GM12878 (cell line): ENCODE results near the gene RAB3IL1. TPM values are rescaled to one million over a fixed set of nuclear protein-coding genes. Genes with fewer than 3 reads are reported as not detected.

ENCODE experiments used
- ATAC-seq: fragments of 200-7000 bp; cut with Tn5 transposase; 3 replicates; pipeline ENCODE4 v1.9.1; 2020; ENCODE audit warnings: mild to moderate bottlenecking, moderate library complexity
- BruUV-seq: library from RNA; stranded (reverse); fragments of 400-500 nt; replicated peaks from 2 replicates; lab custom pipeline; 2021; lab: Mats Ljungman, UMichigan
- CTCF ChIA-PET: fragments of 300-600 bp; sonication (Branson Sonifier 250); formaldehyde crosslinking; extraction: SDS; loops from one replicate; lab custom pipeline; 2021; ENCODE audit warnings: inconsistent platforms; lab: Yijun Ruan, JAX
- POLR2A ChIA-PET: fragments of 350-600 bp; formaldehyde crosslinking; extraction: SDS; loops from one replicate; lab custom pipeline; 2021; ENCODE audit warnings: inconsistent platforms; lab: Charles Lee
- RAD21 ChIA-PET: fragments of 300-600 bp; sonication (Branson Sonifier 250); formaldehyde crosslinking; loops from one replicate; lab custom pipeline; 2023; ENCODE audit warnings: antibody characterized with exemption; ENCODE audit not compliant: unreplicated experiment; lab: Charles Lee
- SMC1A ChIA-PET: fragments of 300-600 bp; sonication (Branson Sonifier 250); formaldehyde crosslinking; loops from one replicate; lab custom pipeline; 2023; ENCODE audit not compliant: unreplicated experiment, uncharacterized antibody; lab: Charles Lee
- DNase-seq: peaks from one replicate; pipeline ENCODE4 v3.0.0-alpha.2; 2011; ENCODE audit warnings: low read depth, low spot score
- FAIRE-seq: peaks from 3 replicates; lab custom pipeline; 2011; peaks lifted over from hg19 to GRCh38; lab: Jason Lieb, UNC
- H2AFZ ChIP-seq: 2 replicates; pipeline ENCODE4 v1.6.0; 2011; ENCODE audit warnings: low read depth, low read length, control low read depth; ENCODE audit not compliant: control insufficient read depth
- H3K27ac ChIP-seq: 2 replicates; pipeline ENCODE4 v1.5.1; 2011; ENCODE audit warnings: control low read depth; ENCODE audit not compliant: control insufficient read depth, insufficient read depth
- H3K27me3 ChIP-seq, 2 experiments: replicated peaks in 1 of 2; 2 replicates each; pipeline versions ENCODE4 v1.6.0 to v1.6.1; 2011; ENCODE audit warnings: low read length in 1 of 2; ENCODE audit not compliant: control insufficient read depth in 2 of 2, insufficient read depth in 2 of 2
- H3K36me3 ChIP-seq, 2 experiments: 2 replicates each; pipeline ENCODE4 v1.5.1; 2011; ENCODE audit warnings: low read length in 1 of 2; ENCODE audit not compliant: control insufficient read depth in 2 of 2, insufficient read depth in 2 of 2
- H3K4me1 ChIP-seq: 2 replicates; pipeline ENCODE4 v1.6.1; 2011; ENCODE audit warnings: mild to moderate bottlenecking, low read length, moderate library complexity, mixed read lengths; ENCODE audit not compliant: control insufficient read depth, insufficient read depth
- H3K4me2 ChIP-seq: 2 replicates; pipeline ENCODE4 v1.6.0; 2011; ENCODE audit warnings: control low read depth; ENCODE audit not compliant: control insufficient read depth, insufficient read depth
- H3K4me3 ChIP-seq: fragments of 200-600 bp; sonication (generic); 2 replicates; pipeline ENCODE4 v1.5.1; 2016
- H3K79me2 ChIP-seq: 2 replicates; pipeline ENCODE4 v1.6.0; 2011; ENCODE audit warnings: low read length; ENCODE audit not compliant: control insufficient read depth, insufficient read depth
- H3K9ac ChIP-seq: 2 replicates; pipeline ENCODE4 v1.8.0; 2011; ENCODE audit warnings: low read length, control low read depth, mixed read lengths; ENCODE audit not compliant: control insufficient read depth, insufficient read depth
- H3K9me3 ChIP-seq: replicated peaks from 3 replicates; pipeline ENCODE4 v1.5.1; 2011; ENCODE audit warnings: mild to moderate bottlenecking, low read length; ENCODE audit not compliant: control insufficient read depth, insufficient read depth
- H4K20me1 ChIP-seq: 2 replicates; pipeline ENCODE4 v1.6.0; 2011; ENCODE audit not compliant: control insufficient read depth, insufficient read depth
- IRF4 ChIP-seq: IDR thresholded peaks from 2 replicates; pipeline ENCODE4 v1.6.1; 2011; ENCODE audit warnings: low read depth, low read length
- JUNB ChIP-seq: IDR thresholded peaks from 2 replicates; pipeline ENCODE4 v1.6.1; 2016; ENCODE audit warnings: antibody characterized with exemption, mild to moderate bottlenecking
- RAD21 ChIP-seq: IDR thresholded peaks from 2 replicates; pipeline ENCODE4 v1.6.1; 2011; ENCODE audit warnings: mild to moderate bottlenecking, low read depth, low read length, moderate library complexity; ENCODE audit not compliant: insufficient read depth
- SMC3 ChIP-seq: IDR thresholded peaks from 2 replicates; pipeline ENCODE4 v1.6.1; 2011; ENCODE audit warnings: low read length, improper control_type of control experiment, borderline replicate concordance
- SPI1 ChIP-seq: IDR thresholded peaks from 2 replicates; pipeline ENCODE4 v1.6.1; 2011; ENCODE audit warnings: low read depth, mild to moderate bottlenecking, low read length, moderate library complexity, borderline replicate concordance; ENCODE audit not compliant: insufficient read depth
- YY1 ChIP-seq: IDR thresholded peaks from 2 replicates; pipeline ENCODE4 v1.6.1; 2011; ENCODE audit warnings: low read depth, mild to moderate bottlenecking, low read length
- WGBS: methylation state at CpG from one replicate; pipeline ENCODE4 v1.1.6; 2016; ENCODE audit warnings: low lambda C conversion rate; ENCODE audit not compliant: insufficient replicate concordance, insufficient coverage; ENCODE audit errors: missing lambda C conversion rate; 5-methylcytosine and 5-hydroxymethylcytosine counted together
- in situ Hi-C: fragments of 300-500 bp; cut with MboI; formaldehyde crosslinking; loops from 9 replicates; pipeline ENCODE4 v1.14.3; 2018; ENCODE audit warnings: mixed read lengths
- intact Hi-C: fragments of 100-400 bp; cut with micrococcal nuclease; formaldehyde crosslinking; loops from one replicate; pipeline ENCODE4 v1.14.2; 2022; ENCODE audit not compliant: unreplicated experiment
- polyA plus RNA-seq, 11 experiments: library from polyadenylated mRNA; depleted of rRNA in 4 of 11; unstranded in 6 of 11; stranded (reverse) in 5 of 11; fragments of >200 nt; fragmentation: Nextera tagmentation in 4 of 11; fragmentation: Illumina TruSeq in 1 of 11; extraction: Ambion mirVana in 4 of 11; extraction: Trizol in 1 of 11; gene quantifications; 1 replicate in 1 of 11; 2 replicates in 10 of 11; pipeline versions ENCODE4 v1.2.1 to v1.2.3, GENCODE V29; 2011 to 2016; ENCODE audit warnings: inconsistent platforms in 2 of 11, missing spikeins in 2 of 11, low read depth in 1 of 11
- total RNA-seq, 4 experiments: library from RNA; depleted of rRNA in 3 of 4; stranded (reverse); fragments of >200 nt in 3 of 4; fragmentation: Illumina TruSeq in 1 of 4; extraction: Trizol in 1 of 4; gene quantifications; 2 replicates each; pipeline versions ENCODE4 v1.2.1 to v1.2.3, GENCODE V29; 2013 to 2021
- TF ChIP-seq, protein P1 (sequence below), 3 experiments: IDR thresholded peaks in 2 of 3; conservative IDR thresholded peaks in 1 of 3; 2 replicates each; pipeline ENCODE4 v1.5.1; 2011; ENCODE audit warnings: low read depth in 3 of 3, low read length in 3 of 3, mild to moderate bottlenecking in 3 of 3, control low read depth in 2 of 3, moderate library complexity in 2 of 3, inconsistent platforms in 1 of 3, mixed read lengths in 1 of 3; ENCODE audit not compliant: control insufficient read depth in 2 of 3, insufficient read depth in 1 of 3; ENCODE audit errors: extremely low read depth in 1 of 3

RAB3IL1 gene
- total and polyA plus RNA-seq, 10 of the 15 experiments (the other 5 are each of a cell fraction or from before 2014, with no cell fraction given) = 0.04 TPM; not detected in 9

DNA sequence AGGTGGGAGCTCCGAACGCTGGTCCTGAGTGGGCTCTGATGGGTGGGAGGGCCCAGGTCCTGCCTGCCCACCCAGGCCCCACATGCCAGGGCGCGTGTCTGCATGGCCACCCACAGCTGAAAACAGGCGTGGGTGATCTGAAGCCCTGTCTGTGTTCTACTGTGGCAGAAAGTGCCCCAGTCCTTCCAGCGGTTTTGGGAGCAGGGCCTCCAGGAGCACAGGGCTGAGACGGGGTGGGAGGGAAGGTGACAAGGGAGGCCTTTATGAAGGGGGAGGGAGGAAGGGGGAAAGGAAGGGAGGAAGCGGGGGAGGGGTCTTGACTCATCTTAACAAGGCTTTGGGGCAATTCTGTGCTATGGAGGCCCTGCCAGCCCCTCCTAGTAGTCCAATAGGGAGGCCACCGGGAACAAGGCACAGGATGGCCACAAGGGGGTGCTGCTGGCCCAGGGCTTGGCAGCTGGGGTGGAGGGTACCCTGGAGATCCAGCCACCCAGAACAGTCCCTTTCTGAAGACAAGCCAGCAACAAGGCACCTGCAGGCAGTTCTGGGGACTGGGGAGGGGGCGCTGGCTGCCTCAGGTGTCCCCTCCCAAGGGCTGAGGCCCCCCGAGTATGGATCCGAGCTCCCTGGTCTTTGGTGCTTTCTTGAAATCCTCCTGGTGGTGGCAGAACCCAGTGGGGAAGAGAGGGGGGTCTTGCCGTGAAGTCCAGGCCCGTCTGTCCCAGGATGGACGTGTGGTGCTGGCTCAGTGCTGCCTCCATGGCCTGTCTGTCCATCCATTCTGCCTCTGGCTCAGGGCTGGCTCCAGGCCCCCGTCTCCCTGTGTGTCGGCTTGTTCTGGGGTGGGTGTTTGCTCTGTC, 19.7 kb downstream of the RAB3IL1 start:
- no peaks in the 10 kb centered on the region for H3K79me2 ChIP-seq
- H3K4me1 ChIP-seq = no peaks in the 10 kb centered on the region
- no peaks in the 10 kb centered on the region for H4K20me1 ChIP-seq
- no peak overlapping the region for H3K27ac ChIP-seq
- no peaks in the 10 kb centered on the region for H3K36me3 ChIP-seq
- WGBS = 40% methylated on average over 16 of the region's 17 CpGs
- no peaks in the 10 kb centered on the region for H3K9me3 ChIP-seq
- ChIA-PET POLR2A (interaction anchor here (0.6 to 1.3 kb wide), 4 partner anchors 50 to 210 kb away, joined by 3 to 5 read pairs (median 4); no protein-coding TSS in a partner anchor), CTCF (interaction anchor here (0.6 to 11.4 kb wide), 35 partner anchors 11 to 233 kb away, joined by 3 to 321 read pairs (median 6); partner anchors contain the start of genes BEST1, FEN1, INCENP and TMEM258), SMC1A (interaction anchor here (0.9 to 11.0 kb wide), 15 partner anchors 27 to 215 kb away, joined by 3 to 168 read pairs (median 7); partner anchors contain the start of genes FEN1 and TMEM258), RAD21 (interaction anchor here (0.6 to 9.3 kb wide), 14 partner anchors 18 to 215 kb away, joined by 3 to 175 read pairs (median 4); no protein-coding TSS in a partner anchor)
- FAIRE-seq = peak; percentile 72
- no peaks in the 10 kb centered on the region; a peak in 1 of 4 replicates for H3K27me3 ChIP-seq
- in situ Hi-C loops = loop anchor here (5.0 kb wide), 3 partner anchors 100 to 210 kb away; no protein-coding TSS in a partner anchor
- H2AFZ ChIP-seq = no peak overlapping the region
- no TSS peak for BruUV-seq
- no peak overlapping the region for H3K4me2 ChIP-seq
- intact Hi-C loops = loop anchor here (1.0 kb wide), 3 partner anchors 100 to 185 kb away; no protein-coding TSS in a partner anchor
- no peak for TF ChIP-seq SPI1
- TF ChIP-seq YY1 = 0 out of 2 replicates have a peak, but pooled peaks have one; percentile 42
- TF ChIP-seq RAD21 = peak; percentile 88
- no peak for TF ChIP-seq JUNB
- TF ChIP-seq, protein P1, sequence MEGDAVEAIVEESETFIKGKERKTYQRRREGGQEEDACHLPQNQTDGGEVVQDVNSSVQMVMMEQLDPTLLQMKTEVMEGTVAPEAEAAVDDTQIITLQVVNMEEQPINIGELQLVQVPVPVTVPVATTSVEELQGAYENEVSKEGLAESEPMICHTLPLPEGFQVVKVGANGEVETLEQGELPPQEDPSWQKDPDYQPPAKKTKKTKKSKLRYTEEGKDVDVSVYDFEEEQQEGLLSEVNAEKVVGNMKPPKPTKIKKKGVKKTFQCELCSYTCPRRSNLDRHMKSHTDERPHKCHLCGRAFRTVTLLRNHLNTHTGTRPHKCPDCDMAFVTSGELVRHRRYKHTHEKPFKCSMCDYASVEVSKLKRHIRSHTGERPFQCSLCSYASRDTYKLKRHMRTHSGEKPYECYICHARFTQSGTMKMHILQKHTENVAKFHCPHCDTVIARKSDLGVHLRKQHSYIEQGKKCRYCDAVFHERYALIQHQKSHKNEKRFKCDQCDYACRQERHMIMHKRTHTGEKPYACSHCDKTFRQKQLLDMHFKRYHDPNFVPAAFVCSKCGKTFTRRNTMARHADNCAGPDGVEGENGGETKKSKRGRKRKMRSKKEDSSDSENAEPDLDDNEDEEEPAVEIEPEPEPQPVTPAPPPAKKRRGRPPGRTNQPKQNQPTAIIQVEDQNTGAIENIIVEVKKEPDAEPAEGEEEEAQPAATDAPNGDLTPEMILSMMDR (IDR thresholded peaks at IDR 0.05 in 2 of 3, conservative IDR thresholded peaks at IDR 0.05 in 1 of 3; ENCODE audit: control insufficient read depth in 2 of 3, extremely low read depth in 1 of 3, insufficient read depth in 1 of 3, low read depth in 3 of 3, low read length in 3 of 3) = peak; percentile 86 to 95 (median 89)
- TF ChIP-seq IRF4 = 0 out of 2 replicates have a peak, but pooled peaks have one; percentile 16
- peak; percentile 94 for TF ChIP-seq SMC3
- no peak overlapping the region for H3K4me3 ChIP-seq
- ATAC-seq = peak; percentile 87
- DNase-seq = no peak
- H3K9ac ChIP-seq = no peak overlapping the region
